ENCODE measurements around the gene PPP5C.
"Not testable (repeated sequence)": the region's sequence is repeated elsewhere in the genome, so short reads cannot be mapped to it uniquely, and the experiment has no call there.

PPP5C gene

GRCh38 chr19:46386996-46387712 is 40.3 kb downstream of the PPP5C start:
- no peak for DNase-seq

- no peak for DNase-seq
Observed at GRCh38 chr19:46387713-46388130, 40.8 kb downstream of the PPP5C start.

DNA sequence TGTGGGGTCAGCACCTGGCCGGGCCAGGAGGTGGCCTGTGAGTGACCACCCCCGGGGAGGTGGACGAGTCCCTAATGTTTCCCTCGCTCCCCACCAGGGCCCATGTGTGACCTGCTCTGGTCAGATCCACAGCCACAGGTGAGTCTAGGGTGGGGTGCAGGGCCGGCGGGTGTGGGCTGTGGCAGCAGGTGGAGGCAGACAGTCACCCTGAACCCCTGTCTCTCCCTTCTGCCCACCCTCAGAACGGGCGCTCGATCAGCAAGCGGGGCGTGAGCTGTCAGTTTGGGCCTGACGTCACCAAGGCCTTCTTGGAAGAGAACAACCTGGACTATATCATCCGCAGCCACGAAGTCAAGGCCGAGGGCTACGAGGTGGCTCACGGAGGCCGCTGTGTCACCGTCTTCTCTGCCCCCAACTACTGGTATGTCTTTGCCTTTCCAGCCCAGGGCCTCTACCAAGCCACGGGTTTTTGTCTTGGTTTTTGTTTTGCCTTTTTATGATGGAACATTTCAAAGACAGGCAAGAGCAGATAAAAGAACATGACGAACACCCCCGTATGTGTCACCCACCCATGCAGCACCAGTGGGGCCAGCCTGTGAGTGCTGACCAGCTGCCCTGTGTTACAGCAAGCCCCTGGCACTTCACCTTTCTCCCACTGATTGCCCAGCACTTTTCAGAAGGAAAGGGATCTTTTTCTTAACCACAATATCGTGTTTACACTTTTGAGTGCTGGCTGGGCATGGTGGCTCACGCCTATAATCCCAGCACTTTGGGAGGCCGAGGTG is 41.6 kb downstream of the PPP5C start:
- no peak for DNase-seq

GRCh38 chr19:46390121-46390858 is 43.4 kb downstream of the PPP5C start:
- DNase-seq, result no peak

DNA sequence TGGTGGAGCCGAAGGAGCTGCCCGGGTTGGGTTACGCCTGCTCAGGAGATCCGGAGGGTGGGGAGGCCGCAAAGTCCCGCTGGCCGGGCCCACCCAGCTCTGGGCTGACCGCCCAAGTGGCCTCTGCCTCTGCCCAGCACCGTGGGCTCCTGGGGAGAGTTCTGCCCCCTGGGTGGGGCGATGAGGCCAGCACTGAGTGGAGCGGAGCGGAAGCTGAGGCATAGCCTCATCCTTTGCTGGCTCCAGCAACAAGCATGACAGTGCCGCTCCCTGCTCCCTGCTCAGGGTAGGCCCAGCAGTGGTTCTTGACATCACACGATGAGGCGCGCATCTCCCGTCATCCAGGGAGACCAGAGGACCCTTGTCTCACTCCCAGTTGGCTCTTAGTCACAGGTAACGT is 44.0 kb downstream of the PPP5C start:
- no peak for DNase-seq

DNA sequence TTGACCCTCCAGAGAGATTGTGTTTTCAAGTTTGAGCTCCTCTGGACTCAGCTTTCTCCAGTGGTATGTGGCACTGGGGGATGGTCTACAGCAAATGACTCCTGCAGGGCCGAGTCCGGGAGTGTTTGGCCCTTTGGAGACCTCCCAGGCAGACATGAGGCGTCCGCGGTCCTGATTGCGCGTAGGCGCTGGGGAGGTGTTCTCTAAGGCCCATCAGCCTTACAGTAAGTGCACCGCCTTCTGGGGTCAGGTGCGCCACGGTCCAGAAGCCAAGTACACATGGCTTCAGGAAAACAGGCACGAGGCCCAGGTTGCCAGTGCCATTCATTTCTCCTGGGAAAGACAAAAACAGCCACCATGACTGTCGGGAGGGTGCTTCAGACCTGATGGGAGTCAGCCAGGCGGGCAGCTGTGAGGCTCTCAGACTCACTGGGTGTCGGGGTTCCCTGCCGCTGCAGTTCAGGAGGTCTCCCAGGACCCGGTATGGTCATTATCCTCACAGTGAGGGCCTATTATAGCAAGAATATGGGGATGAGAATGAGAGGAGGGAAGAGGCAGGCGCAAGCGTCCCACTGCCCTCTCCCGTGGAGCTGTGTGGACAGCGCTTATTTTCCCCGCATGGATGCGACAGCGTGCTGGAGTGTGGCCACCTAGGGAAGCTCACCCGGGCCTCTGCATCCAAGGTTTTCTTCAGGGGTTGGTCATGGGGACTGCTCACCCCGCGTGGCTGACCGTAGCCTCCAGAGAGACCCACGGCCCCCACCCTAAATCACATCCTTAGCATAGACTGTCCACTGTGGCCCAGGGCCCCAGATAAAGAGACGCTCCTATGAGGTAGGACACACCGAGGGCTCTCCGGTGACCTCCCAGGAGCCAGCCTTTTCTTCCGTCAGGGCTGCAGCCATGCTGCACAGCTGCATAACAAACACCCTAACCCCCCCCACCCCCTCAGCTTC is 44.7 kb downstream of the PPP5C start:
- DNase-seq, result no peak

DNA sequence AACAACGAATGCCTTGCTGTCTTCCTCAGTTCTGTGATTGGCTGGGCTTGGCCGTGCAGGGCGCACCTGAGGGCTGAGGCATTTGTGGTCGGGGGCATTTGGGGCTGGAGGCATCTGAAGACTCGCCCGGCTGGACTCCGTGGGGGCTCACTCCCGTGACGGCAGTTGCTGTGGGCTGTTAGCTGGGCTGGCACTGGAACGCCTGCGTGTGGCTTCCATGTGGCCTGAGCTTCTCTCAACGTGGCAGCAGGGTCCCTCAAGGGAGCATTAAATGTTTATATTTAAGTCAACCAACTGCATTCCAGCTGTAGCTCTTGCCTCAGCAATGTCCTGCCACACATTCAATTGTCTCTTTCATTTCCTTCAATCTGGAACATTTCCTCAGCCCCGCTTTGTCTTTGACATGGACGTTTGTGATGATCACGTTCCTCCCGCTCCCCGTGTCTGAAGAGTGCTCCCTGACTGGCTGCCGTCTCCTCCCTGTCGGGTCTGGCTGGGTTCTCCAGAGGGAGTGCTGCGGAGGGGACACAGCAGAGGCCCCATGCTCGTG is 45.4 kb downstream of the PPP5C start:
- DNase-seq, result no peak

DNA sequence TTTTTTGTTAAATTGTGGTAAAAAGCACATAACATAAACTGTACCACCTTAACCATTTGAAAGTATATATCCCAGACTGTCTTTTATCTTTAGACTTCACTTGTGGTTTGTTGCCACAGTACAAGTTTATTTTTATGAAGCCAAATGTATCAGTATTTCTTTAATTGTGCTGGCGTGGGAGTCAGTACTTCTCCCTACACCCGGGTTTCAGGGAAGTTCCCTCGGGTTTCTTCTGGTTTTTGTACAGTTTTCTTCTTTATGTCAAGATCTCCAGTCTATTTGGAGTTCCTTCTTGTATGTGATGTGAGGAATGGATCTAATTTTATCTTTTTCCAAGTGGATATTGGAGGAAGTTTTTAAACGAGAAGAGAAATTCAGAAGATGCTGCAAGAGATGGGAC is 46.0 kb downstream of the PPP5C start:
- DNase-seq, result no peak

DNA sequence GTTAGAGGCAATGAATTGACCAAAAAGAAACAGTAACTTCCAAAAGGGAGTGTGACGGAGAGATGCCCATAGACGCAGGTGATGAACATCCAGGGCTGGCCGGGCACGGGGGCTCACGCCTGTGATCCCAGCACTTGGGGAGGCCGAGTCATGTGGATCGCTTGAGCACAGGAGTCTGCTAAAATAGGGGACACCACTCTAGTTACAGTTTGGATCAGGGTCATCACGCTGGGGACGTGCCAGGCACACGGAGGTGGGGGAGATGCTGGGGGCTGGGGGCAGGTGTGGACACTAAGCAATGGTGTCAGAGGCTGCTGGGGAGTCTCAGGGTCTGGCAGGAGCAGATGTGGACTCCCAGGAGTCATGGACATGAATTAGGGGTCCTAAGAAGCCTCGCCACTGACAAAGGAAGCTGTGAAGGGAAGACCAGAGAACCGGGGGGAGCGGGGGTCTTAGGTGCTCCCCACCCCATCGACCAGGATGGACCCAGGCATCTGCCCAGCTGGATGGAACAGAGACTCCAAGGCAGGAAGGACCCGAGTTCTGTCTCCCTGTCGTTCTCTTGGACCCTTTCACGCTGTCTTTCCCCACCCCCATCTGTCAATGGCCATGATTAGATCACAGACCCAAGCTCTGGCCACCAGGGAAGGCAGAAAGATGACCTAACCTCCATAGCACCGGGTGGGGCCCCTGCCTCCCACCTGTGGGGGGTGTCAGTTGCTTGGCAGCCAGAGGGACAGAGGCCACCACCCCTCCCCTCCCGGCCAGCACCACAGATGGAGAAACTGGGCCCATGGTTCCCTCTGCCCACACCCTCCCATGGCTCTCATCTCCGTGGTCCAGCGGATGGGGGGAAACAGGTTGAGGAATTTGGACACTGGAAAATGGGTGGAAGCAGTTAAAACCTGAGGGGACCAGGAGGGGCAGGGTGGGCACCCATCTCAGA is 46.8 kb downstream of the PPP5C start:
- no peak for DNase-seq

- DNase-seq, result no peak
Observed at GRCh38 chr19:46394402-46394797, 47.5 kb downstream of the PPP5C start.

DNA sequence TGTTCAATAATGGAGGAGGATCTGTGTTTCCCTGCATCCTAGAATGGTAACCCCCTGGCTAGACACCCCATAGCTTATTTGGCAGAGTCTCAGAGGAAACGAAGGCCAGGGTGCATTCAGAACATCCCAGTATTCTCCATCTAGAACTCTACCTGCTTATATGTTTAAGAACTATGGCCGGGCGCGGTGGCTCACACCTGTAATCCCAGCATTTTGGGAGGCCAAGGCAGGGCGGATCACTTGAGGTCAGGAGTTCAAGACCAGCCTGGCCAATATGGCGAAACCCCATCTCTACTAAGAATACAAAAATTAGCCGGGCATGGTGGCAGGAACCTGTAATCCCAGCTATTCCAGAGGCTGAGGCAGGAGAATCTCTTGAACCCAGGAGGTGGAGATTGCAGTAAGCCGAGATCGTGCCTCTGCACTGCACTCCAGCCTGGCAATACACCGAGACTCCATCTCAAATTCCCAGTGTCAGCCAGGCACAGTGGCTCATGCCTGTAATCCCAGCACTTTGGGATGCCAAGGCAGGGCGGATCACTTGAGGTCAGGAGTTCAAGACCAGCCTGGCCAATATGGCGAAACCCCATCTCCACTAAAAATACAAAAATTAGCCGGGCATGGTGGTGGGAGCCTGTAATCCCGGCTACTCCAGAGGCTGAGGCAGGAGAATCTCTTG is 51.1 kb downstream of the PPP5C start:
- DNase-seq, result not testable (repeated sequence)

GRCh38 chr19:46402725-46403124 is 55.8 kb downstream of the PPP5C start:
- no peak for DNase-seq

DNA sequence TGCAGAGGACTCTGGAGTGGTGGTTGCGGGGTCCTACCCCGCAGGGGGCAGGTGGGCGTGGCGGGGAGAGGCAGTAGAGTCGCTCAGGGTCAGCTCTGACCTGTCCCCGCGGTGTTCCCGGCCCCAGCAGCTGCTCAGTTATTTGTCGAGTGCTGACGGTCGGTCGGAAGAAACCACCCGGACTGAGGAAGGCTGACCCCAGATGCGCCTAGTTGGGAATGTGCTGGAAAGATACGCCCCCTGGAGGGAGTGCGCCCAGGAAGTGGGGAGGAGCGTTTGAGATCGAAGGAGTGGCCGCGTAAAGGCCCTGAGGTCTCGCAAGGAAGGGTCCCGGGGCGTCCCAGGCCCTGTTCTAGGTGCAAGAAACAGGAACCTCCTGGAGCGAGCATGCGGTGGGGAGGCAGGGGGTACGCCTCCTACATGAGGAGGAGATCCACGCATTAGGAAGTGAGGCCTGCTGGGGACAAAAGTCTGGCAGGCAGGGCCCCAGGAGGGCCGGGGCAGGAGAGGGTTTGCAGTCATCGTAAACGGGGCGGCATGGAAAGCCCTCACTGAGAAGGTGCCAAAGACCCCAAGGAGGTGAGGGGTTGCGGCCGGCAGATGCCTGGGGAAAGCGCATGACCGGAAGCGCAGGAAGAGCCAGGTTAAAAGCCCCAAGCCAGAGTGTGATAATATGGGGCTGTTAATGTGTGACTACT is 57.3 kb downstream of the PPP5C start:
- no peak for DNase-seq

- DNase-seq, result no peak
Observed at GRCh38 chr19:46404753-46405468, 58.0 kb downstream of the PPP5C start.

- no peak for DNase-seq
Observed at GRCh38 chr19:46406976-46407375, 60.1 kb downstream of the PPP5C start.

DNA sequence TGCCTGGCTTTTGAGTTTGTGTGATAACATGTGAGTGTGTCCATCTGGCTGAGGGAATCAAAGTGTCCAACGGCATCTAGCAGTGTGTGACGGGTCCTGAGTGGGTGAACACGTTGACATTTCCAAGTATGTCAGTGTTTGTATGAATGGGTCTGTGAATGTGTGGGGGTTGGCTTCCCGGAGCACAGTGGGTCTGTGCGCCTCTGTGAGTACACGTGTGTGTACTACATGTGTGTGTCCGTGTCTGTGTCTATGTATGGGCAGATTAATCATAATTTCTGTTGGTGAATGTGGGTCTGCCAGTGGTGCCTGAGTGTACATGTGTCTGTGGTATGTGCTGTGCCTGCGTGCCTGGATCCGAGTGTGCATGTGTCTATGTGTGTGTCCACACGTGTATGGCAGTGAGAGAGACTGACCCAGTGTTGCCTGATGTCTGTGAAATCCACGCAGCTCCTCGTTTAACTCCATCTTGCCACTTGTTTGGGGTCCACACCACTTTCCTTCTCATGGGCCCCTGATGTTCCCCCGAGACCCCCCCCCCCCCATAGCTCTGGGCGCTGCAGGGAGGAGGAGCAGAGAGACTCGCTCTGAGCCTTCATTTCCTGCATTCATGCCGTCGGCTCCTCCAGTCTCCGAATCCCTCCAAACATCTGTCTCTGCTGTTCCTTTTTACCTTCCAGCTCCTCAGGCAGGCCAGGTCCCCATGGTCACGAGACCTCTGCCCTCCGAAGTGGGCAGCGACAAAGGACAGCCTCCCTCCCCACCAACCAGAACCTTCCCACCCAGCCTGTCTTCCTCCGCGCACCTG is 61.2 kb downstream of the PPP5C start:
- no peak for DNase-seq

- DNase-seq, result no peak
Observed at GRCh38 chr19:46408664-46409039, 61.8 kb downstream of the PPP5C start.

DNA sequence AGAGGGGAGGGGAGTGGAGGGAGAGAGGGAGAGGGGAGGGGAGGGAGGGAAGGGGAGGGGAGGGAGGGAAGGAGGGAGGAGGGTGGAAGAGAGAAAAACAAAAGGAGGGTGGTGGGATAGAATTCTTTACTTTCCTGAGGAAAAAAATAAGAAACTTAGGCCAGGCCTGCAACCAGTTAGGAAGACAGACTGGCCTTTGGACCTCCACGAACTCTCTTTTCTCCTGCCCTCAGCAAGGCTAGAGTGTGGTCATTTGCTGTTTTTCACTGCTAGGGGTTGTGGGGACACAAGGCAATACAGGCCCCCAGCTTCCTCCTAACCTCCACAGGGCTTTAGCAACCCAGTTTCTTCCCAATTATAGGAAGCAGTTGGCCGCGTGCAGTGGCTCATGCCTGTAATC is 62.3 kb downstream of the PPP5C start:
- DNase-seq, result no peak
